GM21381 (cell line): ENCODE data around the gene CXCL5.
A peak's percentile ranks its signal among the peaks of the same experiment; 100 is the strongest.

Experiments used
- ATAC-seq: cut with Tn5 transposase; IDR thresholded peaks from one replicate; pipeline ENCODE4 v1.9.1; 2021; ENCODE audit warnings: mild to moderate bottlenecking, moderate library complexity; ENCODE audit not compliant: unreplicated experiment

The CXCL5 gene

DNA sequence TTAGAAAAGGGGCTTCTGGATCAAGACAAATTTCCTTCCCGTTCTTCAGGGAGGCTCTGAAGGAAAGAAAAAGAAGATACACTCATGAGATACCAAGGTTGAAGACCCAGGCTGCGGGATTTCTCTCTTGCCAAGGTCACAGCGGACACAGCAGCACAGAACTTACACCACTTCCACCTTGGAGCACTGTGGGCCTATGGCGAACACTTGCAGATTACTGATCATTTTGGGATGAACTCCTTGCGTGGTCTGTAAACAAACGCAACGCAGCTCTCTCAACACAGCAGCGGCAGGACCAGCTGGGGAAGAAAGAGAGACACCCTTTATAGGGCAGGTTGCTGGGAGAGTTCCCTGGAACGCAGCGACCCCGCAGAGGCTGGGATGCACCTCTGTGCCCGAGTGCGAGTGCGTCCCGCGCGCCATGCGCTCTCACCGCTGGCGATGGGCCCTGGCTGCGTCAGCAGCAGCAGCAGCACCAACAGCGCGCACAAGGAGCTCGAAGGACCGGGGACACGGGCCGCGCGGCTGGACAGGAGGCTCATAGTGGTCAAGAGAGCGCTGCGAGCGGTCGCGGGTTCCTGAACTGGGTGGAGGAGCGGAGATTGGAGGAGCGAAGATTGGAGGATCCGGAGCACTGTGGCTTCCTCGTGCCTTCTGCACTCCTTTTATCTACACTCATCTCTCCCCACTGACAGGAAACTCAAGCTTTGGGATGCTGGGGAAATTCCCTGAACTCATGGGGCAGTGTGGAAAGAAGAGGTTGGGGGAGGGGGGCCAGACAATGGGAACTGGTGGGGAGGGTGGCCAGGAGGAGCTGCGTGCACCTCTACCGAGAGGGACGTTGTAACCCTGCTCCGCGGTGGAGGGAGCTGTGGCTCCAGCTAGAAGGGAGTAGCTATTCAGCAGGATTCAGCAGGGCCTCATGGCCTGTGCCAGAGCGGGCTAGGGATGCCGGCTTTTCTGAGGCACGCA, at the start of gene CXCL5:
Gene CXCL5, minus strand, starts transcription at position 638 of the 972 bp plus-strand sequence. Its CDS starts 96 bp downstream, at position 542.
- ATAC-seq: no peak

DNA sequence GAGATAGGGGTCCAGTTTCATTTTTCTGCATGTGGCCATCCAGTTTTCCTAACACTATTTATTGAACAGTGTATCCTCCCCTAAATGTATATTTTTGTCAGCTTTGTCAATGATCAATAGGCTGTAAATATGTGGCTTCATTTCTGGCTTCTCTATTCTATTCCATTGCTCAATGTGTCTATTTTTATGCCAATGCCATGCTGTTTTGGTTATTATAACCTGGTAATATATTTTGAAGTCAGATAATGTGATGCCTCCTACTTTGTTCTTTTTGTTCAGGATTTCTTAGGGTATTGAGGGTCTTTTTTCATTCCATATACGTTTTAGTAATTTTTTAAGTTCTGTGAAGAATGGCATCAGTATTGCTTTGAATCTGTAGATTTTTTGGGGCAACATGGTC, 48.7 kb upstream of the CXCL5 start:
- ATAC-seq: no peak

DNA sequence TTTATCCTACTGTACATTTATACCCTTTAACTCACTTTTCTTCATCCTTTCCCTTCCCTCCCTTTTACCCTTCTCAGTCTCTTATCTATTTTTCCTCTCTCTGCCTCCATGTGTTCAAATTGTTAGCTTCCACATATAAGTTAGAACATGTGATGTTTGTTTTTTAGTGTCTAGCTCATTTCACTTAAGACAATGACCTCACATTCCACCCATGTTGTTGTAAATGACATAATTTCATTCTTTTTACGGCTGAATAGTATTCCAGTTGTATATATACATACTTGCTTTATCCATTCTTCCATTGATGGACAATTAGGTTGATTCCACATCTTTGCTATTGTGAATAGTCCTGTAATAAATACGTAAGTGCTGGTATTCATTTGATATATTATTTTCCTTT, 47.3 kb upstream of the CXCL5 start:
- no peak for ATAC-seq

DNA sequence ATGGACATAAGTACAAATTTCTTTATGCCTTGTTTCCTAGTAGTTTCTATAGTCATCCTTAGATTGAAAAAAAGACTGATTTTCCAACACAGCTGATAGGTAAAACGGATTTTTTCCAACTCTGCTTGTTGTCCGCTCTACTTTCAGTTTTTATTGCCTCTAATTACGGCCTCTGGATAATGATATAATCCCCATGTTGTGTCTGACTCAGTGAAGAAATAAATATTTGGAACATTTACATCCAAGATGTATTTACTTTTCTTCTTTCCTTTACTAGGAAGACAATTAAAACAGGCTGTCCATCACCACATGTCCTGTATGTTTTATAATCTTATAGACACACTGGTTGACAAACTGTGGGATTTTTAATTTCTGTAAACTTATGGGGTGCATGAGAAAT, 46.8 kb upstream of the CXCL5 start:
- no peak for ATAC-seq

DNA sequence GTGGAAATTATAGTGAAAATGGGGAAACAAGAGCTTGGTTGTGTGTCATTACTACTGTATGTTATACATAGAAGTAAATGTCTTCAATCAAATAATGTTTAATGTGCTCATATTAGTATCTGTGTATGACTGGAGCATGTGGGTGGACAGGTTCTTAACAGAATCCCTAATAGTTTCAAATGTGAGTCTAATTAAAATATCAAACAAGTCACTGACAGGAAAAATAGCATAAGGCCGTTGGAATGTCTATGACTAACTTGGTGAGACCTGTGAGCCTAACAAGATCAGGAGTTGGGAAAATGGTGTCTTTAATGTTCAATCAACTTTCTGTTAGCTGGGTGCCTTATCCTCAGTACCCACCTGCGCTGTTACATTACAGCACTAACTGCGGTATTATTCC, 46.2 kb upstream of the CXCL5 start:
- no peak for ATAC-seq

DNA sequence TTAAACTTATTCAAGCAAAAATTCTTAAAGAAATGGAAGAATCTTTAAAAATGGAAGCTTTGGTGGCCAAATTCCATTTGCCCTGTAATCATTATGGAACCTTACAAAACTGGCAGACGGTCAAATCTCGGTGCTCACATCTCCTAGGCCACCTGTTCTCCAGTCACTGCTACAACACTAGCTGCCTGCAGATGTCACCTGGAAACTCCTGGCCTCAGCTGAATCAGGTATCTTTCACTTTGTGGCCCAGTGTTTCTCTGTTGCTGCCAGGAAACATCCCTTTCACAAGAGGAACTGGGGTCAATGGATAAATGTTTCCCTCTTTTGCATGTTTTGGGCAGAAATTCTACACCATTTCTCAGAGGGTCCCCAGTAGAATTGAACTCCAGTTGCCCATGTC, 44.2 kb upstream of the CXCL5 start:
- ATAC-seq: no peak

DNA sequence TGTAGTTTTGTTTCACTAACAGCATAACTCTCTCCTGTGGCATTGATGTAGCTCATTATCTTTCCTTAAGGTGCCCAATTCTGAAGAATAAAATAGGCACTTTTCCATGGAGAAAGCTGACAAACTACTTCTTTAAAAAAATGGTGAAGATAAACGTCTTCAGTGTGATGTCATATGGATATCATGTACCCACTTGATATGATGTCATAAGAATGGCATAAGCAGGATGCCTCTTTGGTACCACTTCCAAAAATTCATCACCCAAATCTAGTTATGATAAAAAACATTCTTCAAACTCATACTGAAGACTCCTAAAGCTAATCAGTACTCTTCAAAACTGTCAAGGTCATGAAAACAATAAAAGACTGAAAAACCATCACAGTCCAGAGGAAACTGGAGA, 42.9 kb upstream of the CXCL5 start:
- no peak for ATAC-seq

DNA sequence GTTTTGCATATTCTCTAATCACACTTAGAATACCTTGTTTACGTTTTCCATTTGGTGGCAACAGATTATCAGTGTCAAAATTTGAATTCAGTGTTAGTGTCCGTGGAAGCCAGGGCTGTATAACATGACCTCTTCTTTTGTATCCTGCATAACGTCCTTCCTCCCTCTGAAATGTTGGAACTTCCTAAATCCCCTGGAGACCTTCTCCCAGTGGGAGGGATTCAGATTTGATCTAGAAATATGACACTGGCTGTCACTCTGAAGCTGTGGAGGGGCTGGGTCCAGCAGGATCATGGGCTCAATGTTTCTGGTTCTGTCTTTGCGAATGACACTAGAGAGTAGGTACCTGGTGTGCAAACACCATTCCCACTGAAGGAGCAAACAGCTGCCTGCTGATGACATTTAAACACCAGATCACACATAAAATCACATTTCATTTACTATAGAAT, 40.9 kb upstream of the CXCL5 start:
- ATAC-seq: peak; percentile 2

DNA sequence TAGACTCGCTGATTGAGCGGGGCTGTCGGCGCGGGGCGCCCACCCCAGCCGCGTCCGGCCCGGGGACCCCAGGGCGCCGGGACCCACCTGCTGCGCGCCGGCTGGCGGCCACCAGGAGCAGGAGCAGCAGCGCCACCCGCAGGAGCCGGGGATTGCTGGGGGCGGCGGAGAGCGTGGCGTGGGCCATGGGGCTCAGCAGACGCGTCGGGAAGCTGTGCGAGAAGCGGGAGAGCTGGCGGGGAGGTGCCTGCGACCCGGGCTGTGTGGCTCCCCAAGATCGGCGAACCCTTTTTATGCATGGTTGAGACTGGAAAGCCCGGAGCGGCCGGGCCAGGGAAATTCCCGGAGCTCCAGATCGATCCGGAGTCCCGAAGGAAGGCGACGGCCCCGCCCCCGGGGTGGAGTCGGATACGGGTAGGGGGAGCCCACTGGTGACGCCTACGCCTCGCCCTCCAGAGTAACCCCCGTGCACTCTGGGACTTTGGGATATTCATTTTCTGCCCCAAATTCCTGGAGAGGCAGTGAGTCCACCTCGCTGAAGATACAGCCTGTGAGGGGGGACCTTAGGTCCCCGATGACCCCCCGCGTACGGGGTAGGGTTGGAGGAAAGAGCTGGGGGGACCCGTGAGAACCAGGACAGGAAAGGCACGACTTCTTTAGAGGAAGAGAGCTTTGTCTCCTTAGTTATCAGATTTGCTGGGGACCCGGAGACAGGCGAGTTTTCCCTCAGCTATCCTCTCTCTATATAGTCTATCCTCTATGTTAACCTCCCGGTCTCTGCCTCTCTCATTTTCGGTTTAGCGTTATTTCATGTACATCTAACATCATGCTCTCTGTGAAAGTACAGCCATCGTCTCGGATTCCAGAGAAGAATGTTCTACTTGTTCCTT, 40.2 kb upstream of the CXCL5 start, which contains the start of gene CXCL3:
Gene CXCL3, minus strand, starts transcription at position 265 of the 890 bp plus-strand sequence. Its CDS starts 78 bp downstream, at position 187.
- peak; percentile 54 for ATAC-seq

DNA sequence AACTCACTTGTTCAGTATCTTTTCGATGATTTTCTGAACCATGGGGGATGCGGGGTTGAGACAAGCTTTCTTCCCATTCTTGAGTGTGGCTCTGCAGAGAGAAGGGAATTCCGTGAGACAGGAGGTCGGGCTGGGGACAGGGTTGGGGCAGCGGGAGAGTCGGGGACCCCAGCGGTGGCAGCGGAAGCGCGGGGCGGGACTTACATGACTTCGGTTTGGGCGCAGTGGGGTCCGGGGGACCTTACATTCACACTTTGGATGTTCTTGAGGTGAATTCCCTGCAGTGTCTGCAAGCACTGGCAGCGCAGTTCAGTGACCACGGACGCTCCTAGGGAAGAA, 39.6 kb upstream of the CXCL5 start:
- ATAC-seq: no peak

DNA sequence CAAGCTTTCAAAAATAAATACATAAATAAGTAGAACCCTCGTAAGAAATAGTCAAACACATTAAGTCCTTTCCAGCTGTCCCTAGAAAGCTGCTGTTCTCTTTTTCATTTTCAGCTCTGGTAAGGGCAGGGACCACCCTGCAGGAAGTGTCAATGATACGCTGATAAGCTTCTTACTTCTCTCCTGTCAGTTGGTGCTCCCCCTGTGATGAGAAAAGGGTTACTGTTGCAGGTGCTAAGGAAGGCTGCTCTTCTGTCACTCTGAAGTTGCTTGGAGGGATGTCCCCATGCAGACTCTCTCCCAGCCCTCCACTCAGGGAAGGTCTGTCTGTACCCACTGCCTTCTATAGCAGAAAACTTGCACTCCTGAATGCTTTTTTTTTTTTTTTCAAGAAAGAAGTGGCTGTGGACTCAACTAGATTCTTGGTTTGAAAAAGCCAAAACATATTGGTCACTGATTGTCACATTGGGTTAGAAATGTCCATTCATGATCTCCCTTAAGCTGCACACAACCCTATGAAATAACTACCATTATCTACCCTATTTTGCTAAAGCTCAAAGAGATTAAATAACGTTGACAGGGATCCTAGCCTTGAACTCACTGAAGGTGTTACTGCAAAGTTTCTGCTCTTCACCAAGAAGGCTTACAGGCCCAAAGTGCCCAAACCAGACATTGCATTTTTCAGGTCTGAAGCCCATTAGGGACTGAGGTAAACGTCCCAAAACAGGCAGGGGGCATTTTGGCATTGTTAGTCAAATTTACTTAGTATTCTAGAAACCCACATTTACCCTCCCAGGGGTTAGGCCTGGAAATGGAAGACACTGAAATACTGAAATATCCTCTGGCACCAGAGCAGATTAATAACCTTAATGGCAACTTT, 38.8 kb upstream of the CXCL5 start:
- ATAC-seq: no peak

DNA sequence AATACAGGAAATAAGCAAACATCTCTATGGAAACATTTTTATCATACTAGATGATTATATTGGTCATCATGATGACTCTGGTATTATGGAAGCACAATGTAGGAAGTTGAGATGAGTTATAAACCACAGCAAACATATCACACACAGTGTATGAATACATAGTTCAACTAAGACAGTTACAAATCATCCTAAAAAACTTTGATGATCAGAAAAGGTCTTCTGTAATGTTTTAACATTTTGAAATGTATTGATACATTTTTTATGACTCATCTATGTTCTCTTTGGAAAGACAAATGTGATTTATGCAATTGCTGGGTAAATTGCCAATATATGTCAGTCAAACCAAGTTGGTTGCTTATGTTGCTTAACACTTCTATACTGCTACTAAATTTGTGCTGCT, 35.3 kb upstream of the CXCL5 start:
- ATAC-seq: no peak

DNA sequence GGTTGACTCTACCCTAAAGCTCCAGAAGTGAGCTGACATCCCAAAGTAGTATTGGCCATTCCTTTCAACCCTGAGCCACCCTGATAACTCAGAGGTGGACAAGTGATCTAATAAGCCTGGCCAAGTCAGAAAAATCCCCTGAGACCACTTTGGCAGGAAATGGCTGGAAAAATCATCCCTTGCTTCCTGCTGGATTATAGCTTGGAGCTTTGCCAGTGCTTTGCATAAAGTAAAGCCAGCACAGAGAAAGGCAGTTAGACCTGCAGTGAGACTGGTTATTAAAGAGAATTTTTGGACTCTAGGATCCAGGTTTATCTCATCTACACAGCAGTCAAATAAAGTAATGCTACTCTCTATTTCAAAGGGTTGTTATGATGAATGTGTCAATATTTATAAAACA, 33.6 kb upstream of the CXCL5 start:
- no peak for ATAC-seq

DNA sequence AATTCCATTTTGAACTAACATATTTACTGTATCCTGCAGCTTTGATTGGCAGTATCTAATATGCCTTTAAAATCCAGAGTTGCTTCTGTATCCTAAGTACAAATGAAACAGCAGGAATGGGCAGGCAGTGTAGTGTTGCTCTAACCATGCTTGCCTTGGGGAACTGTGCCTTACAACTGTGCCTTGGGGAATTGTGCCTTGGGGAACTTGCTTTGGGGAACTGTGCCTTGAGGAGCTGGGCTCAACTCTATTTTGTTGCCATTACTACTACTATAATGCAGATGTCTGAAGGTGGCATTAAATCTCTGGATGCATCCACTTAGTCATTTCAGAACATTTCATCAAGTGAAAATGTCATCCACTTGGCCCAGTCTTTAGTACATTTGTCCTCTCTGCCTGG, 33.1 kb upstream of the CXCL5 start:
- ATAC-seq: no peak

DNA sequence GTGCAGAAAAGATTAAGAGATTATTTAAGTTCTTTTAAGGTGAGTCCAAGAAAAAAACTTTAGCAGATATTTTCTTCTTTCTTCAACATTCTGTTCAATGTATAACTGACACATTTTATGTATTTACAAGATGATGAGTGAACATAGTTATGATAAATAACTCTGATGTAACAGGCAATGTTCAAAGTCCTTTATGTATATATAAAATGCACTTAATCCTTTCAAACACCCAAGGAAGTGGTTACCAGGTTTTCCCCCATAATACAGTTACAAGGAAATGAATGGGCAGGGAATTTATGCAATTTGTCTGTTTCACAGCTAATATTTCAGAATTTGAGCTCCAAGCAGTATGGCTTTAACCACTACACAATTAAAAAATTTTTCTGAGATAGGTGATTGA, 31.8 kb upstream of the CXCL5 start:
- ATAC-seq: no peak

DNA sequence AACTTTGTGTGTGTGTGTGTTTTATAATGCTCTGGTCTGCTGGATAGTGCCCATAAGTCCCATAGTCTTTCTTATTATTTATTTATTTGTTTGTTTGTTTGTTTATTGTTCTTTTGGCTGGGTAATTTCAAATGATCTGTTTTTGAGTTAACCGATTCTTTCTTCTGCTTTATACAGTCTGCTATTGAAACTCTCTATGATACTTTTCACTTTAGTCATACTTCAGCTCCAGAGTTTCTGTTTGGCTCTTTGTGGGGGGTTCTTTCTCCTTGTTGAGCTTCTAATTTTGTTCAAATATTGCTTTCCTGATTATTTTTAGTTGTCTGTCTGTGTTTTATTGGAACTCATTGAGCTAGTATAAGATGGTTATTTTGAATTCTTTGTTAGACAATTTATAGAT, 30.0 kb upstream of the CXCL5 start:
- ATAC-seq: no peak

DNA sequence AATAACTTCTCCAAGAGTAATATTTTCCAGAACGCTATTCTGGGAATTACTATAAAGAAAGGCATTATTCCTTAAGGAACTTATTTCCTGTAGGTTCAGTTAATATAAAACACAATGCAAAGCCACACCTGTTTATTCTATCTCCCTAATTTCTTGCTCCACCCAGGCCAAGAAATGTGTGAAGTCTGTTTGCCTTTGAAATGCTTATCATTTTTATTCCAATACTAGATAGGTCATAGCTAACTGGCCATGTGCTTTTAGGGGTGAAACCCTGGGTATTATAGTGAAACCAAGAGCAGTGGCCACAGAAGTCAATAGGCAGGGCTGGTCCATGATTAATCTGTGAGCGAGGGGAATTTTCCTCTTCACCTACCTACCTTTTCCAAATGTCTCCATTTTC, 25.2 kb upstream of the CXCL5 start:
- no peak for ATAC-seq

DNA sequence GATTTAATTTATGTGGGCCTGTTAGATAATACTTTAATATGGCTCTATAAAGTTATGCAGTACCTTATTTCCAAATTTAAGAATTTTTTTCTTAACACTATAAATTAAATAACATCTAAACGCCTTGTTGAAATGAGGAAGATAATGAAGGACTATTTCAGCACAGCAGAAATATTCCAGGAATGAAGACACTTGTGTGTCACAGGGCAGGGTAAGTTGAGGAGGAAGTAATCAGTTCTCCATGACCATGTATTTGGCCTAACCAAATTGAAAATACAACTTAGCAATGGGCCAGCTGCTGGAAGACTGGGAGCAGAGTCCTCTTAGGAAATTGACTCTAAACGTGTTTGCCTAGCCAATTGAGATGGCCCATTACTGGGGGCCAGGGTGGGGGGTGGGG, 23.1 kb upstream of the CXCL5 start:
- ATAC-seq: no peak

DNA sequence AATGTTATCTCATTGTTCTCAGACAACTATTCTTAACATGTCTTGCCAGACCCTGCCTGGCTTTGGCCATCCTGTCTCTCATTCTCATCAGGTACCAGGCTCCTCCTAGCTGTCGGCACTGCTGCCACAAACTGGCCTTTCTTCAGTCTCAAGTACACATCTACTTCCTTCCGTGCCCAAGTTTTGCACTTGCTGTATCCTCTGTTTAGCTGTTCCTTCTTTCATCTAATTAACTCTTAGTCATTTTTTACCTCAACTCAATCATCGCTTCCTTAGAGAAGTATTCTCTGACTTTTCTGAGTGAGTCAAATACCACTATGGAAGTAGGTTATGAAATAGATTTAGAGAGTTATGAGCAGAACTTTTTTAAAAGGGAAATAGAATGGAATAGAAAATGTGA, 20.3 kb upstream of the CXCL5 start:
- ATAC-seq: no peak

DNA sequence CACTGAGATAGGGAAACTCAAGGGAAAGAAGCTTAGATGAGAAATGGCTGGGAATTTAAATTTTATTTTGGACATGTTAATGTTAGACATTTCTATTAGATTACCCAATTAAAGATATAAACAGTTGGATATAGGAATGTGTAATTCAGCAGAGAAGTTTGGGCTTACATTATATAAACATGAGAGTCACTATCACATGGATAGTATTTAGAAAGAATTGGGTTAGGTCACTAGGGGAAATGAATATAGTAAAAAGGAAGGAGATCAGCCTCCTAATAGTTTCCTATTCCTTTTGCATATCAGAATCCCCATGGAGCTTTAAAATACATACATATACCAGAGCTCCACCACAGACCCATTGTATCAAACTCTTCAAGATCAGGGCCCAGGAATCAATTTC, 19.6 kb upstream of the CXCL5 start:
- ATAC-seq: no peak

DNA sequence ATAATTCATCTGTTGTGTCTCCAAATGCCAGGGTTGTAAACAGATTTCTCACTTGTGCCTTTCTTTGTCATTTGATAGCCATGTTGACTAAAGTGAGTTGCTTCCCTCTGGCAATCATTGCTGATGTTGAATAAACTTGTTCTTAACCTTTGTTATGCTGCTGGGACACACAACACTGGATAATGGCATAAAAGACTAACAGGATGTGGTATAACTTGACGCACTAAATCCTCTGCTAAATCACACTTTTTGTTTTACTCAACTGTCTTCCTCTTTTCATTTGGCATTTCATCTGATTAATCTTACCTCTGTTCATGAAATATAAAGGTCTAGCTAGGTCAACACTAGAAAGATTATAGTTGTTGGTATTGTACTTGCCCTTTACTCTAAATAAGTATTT, 17.6 kb upstream of the CXCL5 start:
- no peak for ATAC-seq
